Measurements from ENCODE around the gene C2orf15.

The C2orf15 gene

DNA sequence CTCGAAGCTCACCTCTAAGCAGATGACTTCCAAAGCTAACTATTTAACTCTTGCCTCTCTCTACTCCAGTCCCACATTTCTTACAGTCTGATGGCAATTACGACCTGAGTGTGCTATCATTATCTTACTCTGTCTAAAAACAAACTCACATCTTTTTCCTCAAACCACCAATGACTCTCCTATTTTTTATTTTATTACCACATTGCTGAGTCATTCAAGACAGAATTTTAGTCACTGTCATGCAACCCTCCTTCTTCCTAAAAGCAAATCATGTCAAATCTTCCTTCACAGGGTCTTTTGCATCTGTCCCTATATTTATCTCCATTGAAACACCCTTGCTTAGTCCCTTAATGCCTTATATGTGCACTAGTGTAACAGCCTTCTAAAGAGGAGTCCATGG is 34.6 kb upstream of the C2orf15 start:
- Histone ChIP-seq H3K36me3 (ENCODE audit: control insufficient read depth in 2 of 2, insufficient read depth in 1 of 2, low read length in 2 of 2) (no peaks in the 10 kb centered on the region; a peak in 1 of 3 replicates), H3K9me3 (ENCODE audit: control insufficient read depth, insufficient read depth, low read depth, low read length) (no peaks in the 10 kb centered on the region), H3K4me1 (ENCODE audit: control insufficient read depth, insufficient read depth, low read length) (no peaks in the 10 kb centered on the region), H3K27ac (ENCODE audit: extremely low read depth, low read depth, low read length) (no peak overlapping the region), H3K4me3 (ENCODE audit: low read depth, low read length) (no peak overlapping the region)
- TF ChIP-seq ZNF530 (tag by site-specific recombination; IDR thresholded peaks at IDR 0.05; ENCODE audit: low read depth) (no peak), ZSCAN16 (tag by site-specific recombination; IDR thresholded peaks at IDR 0.05) (no peak), ZNF311 (tag by site-specific recombination; IDR thresholded peaks at IDR 0.05; ENCODE audit: borderline replicate concordance) (no peak), OSR2 (tag by site-specific recombination; IDR thresholded peaks at IDR 0.05) (no peak), ZFP3 (tag by site-specific recombination; IDR thresholded peaks at IDR 0.05; ENCODE audit: low read depth) (no peak), HOXA7 (CRISPR knock-in tag; IDR thresholded peaks at IDR 0.05; ENCODE audit: borderline replicate concordance) (no peak), ZNF701 (tag by site-specific recombination; IDR thresholded peaks at IDR 0.05) (no peak), ZNF146 (tag by site-specific recombination; IDR thresholded peaks at IDR 0.05) (no peak), ZNF555 (tag by site-specific recombination; conservative IDR thresholded peaks at IDR 0.05) (no peak), REPIN1 (tag by site-specific recombination; IDR thresholded peaks at IDR 0.05; ENCODE audit: low read depth) (no peak), ZNF112 (tag by site-specific recombination; IDR thresholded peaks at IDR 0.05) (no peak), SP7 (tag by site-specific recombination; IDR thresholded peaks at IDR 0.05) (no peak), ZNF248 (tag by site-specific recombination; IDR thresholded peaks at IDR 0.05) (no peak)
- TF ChIP-seq, protein P1, sequence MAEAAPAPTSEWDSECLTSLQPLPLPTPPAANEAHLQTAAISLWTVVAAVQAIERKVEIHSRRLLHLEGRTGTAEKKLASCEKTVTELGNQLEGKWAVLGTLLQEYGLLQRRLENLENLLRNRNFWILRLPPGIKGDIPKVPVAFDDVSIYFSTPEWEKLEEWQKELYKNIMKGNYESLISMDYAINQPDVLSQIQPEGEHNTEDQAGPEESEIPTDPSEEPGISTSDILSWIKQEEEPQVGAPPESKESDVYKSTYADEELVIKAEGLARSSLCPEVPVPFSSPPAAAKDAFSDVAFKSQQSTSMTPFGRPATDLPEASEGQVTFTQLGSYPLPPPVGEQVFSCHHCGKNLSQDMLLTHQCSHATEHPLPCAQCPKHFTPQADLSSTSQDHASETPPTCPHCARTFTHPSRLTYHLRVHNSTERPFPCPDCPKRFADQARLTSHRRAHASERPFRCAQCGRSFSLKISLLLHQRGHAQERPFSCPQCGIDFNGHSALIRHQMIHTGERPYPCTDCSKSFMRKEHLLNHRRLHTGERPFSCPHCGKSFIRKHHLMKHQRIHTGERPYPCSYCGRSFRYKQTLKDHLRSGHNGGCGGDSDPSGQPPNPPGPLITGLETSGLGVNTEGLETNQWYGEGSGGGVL (tag by site-specific recombination; IDR thresholded peaks at IDR 0.05), result no peak
- TF ChIP-seq, protein P2, sequence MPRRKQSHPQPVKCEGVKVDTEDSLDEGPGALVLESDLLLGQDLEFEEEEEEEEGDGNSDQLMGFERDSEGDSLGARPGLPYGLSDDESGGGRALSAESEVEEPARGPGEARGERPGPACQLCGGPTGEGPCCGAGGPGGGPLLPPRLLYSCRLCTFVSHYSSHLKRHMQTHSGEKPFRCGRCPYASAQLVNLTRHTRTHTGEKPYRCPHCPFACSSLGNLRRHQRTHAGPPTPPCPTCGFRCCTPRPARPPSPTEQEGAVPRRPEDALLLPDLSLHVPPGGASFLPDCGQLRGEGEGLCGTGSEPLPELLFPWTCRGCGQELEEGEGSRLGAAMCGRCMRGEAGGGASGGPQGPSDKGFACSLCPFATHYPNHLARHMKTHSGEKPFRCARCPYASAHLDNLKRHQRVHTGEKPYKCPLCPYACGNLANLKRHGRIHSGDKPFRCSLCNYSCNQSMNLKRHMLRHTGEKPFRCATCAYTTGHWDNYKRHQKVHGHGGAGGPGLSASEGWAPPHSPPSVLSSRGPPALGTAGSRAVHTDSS (tag by site-specific recombination; IDR thresholded peaks at IDR 0.05), result no peak
- TF ChIP-seq, protein P3, sequence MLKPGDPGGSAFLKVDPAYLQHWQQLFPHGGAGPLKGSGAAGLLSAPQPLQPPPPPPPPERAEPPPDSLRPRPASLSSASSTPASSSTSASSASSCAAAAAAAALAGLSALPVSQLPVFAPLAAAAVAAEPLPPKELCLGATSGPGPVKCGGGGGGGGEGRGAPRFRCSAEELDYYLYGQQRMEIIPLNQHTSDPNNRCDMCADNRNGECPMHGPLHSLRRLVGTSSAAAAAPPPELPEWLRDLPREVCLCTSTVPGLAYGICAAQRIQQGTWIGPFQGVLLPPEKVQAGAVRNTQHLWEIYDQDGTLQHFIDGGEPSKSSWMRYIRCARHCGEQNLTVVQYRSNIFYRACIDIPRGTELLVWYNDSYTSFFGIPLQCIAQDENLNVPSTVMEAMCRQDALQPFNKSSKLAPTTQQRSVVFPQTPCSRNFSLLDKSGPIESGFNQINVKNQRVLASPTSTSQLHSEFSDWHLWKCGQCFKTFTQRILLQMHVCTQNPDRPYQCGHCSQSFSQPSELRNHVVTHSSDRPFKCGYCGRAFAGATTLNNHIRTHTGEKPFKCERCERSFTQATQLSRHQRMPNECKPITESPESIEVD (tag by site-specific recombination; IDR thresholded peaks at IDR 0.05), result no peak
- TF ChIP-seq, protein P4, sequence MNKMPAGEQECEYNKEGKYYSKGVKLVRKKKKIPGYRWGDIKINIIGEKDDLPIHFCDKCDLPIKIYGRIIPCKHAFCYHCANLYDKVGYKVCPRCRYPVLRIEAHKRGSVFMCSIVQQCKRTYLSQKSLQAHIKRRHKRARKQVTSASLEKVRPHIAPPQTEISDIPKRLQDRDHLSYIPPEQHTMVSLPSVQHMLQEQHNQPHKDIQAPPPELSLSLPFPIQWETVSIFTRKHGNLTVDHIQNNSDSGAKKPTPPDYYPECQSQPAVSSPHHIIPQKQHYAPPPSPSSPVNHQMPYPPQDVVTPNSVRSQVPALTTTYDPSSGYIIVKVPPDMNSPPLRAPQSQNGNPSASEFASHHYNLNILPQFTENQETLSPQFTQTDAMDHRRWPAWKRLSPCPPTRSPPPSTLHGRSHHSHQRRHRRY (tag by site-specific recombination; IDR thresholded peaks at IDR 0.05), result no peak
- TF ChIP-seq, protein P5, sequence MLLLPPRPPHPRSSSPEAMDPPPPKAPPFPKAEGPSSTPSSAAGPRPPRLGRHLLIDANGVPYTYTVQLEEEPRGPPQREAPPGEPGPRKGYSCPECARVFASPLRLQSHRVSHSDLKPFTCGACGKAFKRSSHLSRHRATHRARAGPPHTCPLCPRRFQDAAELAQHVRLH (tag by site-specific recombination; IDR thresholded peaks at IDR 0.05), result no peak
- CTCF ChIA-PET, result no interaction called here
- POLR2A ChIA-PET, result no interaction called here

DNA sequence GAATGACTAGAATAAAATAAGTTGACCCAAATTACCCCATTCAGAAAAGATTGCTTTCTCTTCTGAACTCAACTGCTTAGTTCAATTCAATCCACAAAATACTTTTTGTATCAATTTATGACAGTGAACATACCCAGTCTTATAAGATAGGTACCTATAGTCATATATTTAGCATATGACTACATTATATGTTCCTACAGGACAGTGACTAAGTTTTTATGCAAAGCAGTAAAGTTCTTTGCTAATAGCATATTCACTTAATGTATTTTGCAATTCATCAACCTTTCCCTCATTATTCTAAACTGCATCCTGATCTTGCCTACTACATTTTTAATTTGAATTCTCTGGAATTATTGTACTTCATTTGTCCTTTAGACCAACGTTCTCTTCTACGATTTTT is 30.3 kb upstream of the C2orf15 start:
- no peak overlapping the region for H3K27ac ChIP-seq (ENCODE audit: extremely low read depth, low read depth, low read length)
- H3K4me1 ChIP-seq (ENCODE audit: control insufficient read depth, insufficient read depth, low read length), result no peaks in the 10 kb centered on the region
- ChIA-PET CTCF (no interaction called here), POLR2A (no interaction called here)
- H3K9me3 ChIP-seq (ENCODE audit: control insufficient read depth, insufficient read depth, low read depth, low read length), result no peaks in the 10 kb centered on the region
- TF ChIP-seq, protein P6, sequence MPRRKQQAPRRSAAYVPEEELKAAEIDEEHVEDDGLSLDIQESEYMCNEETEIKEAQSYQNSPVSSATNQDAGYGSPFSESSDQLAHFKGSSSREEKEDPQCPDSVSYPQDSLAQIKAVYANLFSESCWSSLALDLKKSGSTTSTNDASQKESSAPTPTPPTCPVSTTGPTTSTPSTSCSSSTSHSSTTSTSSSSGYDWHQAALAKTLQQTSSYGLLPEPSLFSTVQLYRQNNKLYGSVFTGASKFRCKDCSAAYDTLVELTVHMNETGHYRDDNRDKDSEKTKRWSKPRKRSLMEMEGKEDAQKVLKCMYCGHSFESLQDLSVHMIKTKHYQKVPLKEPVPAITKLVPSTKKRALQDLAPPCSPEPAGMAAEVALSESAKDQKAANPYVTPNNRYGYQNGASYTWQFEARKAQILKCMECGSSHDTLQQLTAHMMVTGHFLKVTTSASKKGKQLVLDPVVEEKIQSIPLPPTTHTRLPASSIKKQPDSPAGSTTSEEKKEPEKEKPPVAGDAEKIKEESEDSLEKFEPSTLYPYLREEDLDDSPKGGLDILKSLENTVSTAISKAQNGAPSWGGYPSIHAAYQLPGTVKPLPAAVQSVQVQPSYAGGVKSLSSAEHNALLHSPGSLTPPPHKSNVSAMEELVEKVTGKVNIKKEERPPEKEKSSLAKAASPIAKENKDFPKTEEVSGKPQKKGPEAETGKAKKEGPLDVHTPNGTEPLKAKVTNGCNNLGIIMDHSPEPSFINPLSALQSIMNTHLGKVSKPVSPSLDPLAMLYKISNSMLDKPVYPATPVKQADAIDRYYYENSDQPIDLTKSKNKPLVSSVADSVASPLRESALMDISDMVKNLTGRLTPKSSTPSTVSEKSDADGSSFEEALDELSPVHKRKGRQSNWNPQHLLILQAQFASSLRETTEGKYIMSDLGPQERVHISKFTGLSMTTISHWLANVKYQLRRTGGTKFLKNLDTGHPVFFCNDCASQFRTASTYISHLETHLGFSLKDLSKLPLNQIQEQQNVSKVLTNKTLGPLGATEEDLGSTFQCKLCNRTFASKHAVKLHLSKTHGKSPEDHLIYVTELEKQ (tag by site-specific recombination; IDR thresholded peaks at IDR 0.05; ENCODE audit: borderline replicate concordance), result no peak
- TF ChIP-seq, protein P7, sequence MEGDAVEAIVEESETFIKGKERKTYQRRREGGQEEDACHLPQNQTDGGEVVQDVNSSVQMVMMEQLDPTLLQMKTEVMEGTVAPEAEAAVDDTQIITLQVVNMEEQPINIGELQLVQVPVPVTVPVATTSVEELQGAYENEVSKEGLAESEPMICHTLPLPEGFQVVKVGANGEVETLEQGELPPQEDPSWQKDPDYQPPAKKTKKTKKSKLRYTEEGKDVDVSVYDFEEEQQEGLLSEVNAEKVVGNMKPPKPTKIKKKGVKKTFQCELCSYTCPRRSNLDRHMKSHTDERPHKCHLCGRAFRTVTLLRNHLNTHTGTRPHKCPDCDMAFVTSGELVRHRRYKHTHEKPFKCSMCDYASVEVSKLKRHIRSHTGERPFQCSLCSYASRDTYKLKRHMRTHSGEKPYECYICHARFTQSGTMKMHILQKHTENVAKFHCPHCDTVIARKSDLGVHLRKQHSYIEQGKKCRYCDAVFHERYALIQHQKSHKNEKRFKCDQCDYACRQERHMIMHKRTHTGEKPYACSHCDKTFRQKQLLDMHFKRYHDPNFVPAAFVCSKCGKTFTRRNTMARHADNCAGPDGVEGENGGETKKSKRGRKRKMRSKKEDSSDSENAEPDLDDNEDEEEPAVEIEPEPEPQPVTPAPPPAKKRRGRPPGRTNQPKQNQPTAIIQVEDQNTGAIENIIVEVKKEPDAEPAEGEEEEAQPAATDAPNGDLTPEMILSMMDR (tag by site-specific recombination; IDR thresholded peaks at IDR 0.05), result no peak
- TF ChIP-seq GLIS2 (tag by site-specific recombination; IDR thresholded peaks at IDR 0.05) (no peak), ZNF354C (tag by site-specific recombination; IDR thresholded peaks at IDR 0.05; ENCODE audit: borderline replicate concordance, low read depth) (no peak), ZNF549 (tag by site-specific recombination; IDR thresholded peaks at IDR 0.05) (no peak)
- H3K4me3 ChIP-seq (ENCODE audit: low read depth, low read length), result no peak overlapping the region
- H3K36me3 ChIP-seq (ENCODE audit: control insufficient read depth in 2 of 2, insufficient read depth in 1 of 2, low read length in 2 of 2), result no peaks in the 10 kb centered on the region
